Hematopoietic multipotent progenitor cell treated with erythropoietin and hydrocortisone succinate and interleukin-3 and kit ligand, for 15 days (in vitro differentiated cells): ENCODE data around the gene DPM1.

ENCODE experiments used
- DNase-seq: peaks from one replicate; pipeline ENCODE4 v3.0.0-alpha.2; 2015; ENCODE audit warnings: low spot score

DPM1 gene

GRCh38 chr20:50895111-50895830, 63.1 kb downstream of the DPM1 start:
- DNase-seq, result no peak

GRCh38 chr20:50893620-50894019, 64.7 kb downstream of the DPM1 start:
- no peak for DNase-seq

- no peak for DNase-seq
Observed at GRCh38 chr20:50892394-50892793, 65.9 kb downstream of the DPM1 start.

- DNase-seq, result no peak
Observed at GRCh38 chr20:50891138-50891537, 67.2 kb downstream of the DPM1 start.

GRCh38 chr20:50887576-50887975, 70.8 kb downstream of the DPM1 start:
- DNase-seq, result no peak

GRCh38 chr20:50886184-50886790, 72.0 kb downstream of the DPM1 start:
- no peak for DNase-seq

GRCh38 chr20:50885781-50886180, 72.6 kb downstream of the DPM1 start:
- DNase-seq, result no peak

- no peak for DNase-seq
Observed at GRCh38 chr20:50885068-50885467, 73.3 kb downstream of the DPM1 start.
